Cardiac fibroblast (primary cell): ENCODE results near the gene TTLL11.

Experiments used
- DNase-seq, 2 donors: peaks; one replicate each; pipeline versions ENCODE4 v3.0.0 to v3.0.0-alpha.2; 2010; ENCODE audit warnings: low read depth in 2 of 2
- H3K4me3 ChIP-seq, 2 donors: replicated peaks in 1 of 2; 1 replicate in 1 of 2; 2 replicates in 1 of 2; pipeline ENCODE4 v1.5.1; 2011; ENCODE audit warnings: low read depth in 2 of 2, low read length in 2 of 2, mild to moderate bottlenecking in 2 of 2, moderate library complexity in 1 of 2
- CTCF ChIP-seq: IDR thresholded peaks from one replicate; pipeline ENCODE4 v1.5.1; 2011; ENCODE audit warnings: low read depth, mild to moderate bottlenecking, low read length, inconsistent platforms

The TTLL11 gene

GRCh38 chr9:121947775-121948174, 145.3 kb downstream of the TTLL11 start:
- no peak for DNase-seq
- no peak for TF ChIP-seq CTCF
- no peak overlapping the region for H3K4me3 ChIP-seq

GRCh38 chr9:121946465-121946864, 146.6 kb downstream of the TTLL11 start:
- no peak overlapping the region for H3K4me3 ChIP-seq
- no peak for TF ChIP-seq CTCF
- no peak for DNase-seq

- TF ChIP-seq CTCF, result no peak
- no peak overlapping the region for H3K4me3 ChIP-seq
- DNase-seq, result peak; percentile 26 to 56
Measured at GRCh38 chr9:121945849-121946248, 147.3 kb downstream of the TTLL11 start.

GRCh38 chr9:121945281-121945680, 147.8 kb downstream of the TTLL11 start:
- no peak for TF ChIP-seq CTCF
- no peak for DNase-seq
- no peak overlapping the region for H3K4me3 ChIP-seq

- no peak for TF ChIP-seq CTCF
- H3K4me3 ChIP-seq, result no peak overlapping the region
- DNase-seq, result peak; percentile 21 to 84
Measured at GRCh38 chr9:121944711-121945191, 148.4 kb downstream of the TTLL11 start.

GRCh38 chr9:121943463-121943862, 149.6 kb downstream of the TTLL11 start:
- TF ChIP-seq CTCF, result no peak
- H3K4me3 ChIP-seq, result no peak overlapping the region
- DNase-seq, result no peak

- no peak for TF ChIP-seq CTCF
- DNase-seq, result no peak
- H3K4me3 ChIP-seq, result no peak overlapping the region
Measured at GRCh38 chr9:121942866-121943382, 150.2 kb downstream of the TTLL11 start.
